Measurements from ENCODE around the gene OIT3. TPM values are rescaled to one million over a fixed set of nuclear protein-coding genes. Genes with fewer than 3 reads are reported as not detected.

The OIT3 gene
- total RNA-seq, 4 donors from 2014 or later = 0.27 to 1.4 TPM; not detected in 2

GRCh38 chr10:72954596-72955554, 61.3 kb downstream of the OIT3 start, which contains the start of gene PLA2G12B:
Gene PLA2G12B, minus strand, starts transcription at chr10:72954806. Its CDS starts 121 bp downstream, at chr10:72954685.
- H3K27me3 ChIP-seq = no peaks in the 10 kb centered on the region
- no peaks in the 10 kb centered on the region for H3K36me3 ChIP-seq
- H3K4me1 ChIP-seq = no peaks in the 10 kb centered on the region
- DNase-seq = no peak
- H3K4me3 ChIP-seq = no peak within 1 kb of the TSS
- TF ChIP-seq POLR2A (IDR thresholded peaks at IDR 0.05) = no peak
- TF ChIP-seq CTCF (IDR thresholded peaks at IDR 0.05) = no peak
- intact Hi-C loops (cut with DNase I; ENCODE audit: low total_unique reads) = no loop called here
- H3K27ac ChIP-seq = no peak within 1 kb of the TSS
- H3K9me3 ChIP-seq = no peaks in the 10 kb centered on the region

GRCh38 chr10:72956001-72956400, 62.5 kb downstream of the OIT3 start:
- no peak for TF ChIP-seq POLR2A (IDR thresholded peaks at IDR 0.05)
- TF ChIP-seq CTCF (IDR thresholded peaks at IDR 0.05) = no peak
- Histone ChIP-seq H3K4me1 (no peaks in the 10 kb centered on the region), H3K9me3 (no peaks in the 10 kb centered on the region), H3K4me3 (no peak overlapping the region), H3K27me3 (no peaks in the 10 kb centered on the region), H3K36me3 (no peaks in the 10 kb centered on the region), H3K27ac (no peak overlapping the region)
- no peak for DNase-seq
- intact Hi-C loops (cut with DNase I; ENCODE audit: low total_unique reads) = no loop called here

- intact Hi-C loops (cut with DNase I; ENCODE audit: low total_unique reads) = no loop called here
- H3K36me3 ChIP-seq = no peaks in the 10 kb centered on the region
- DNase-seq = no peak
- H3K4me3 ChIP-seq = no peak overlapping the region
- TF ChIP-seq POLR2A (IDR thresholded peaks at IDR 0.05) = no peak
- TF ChIP-seq CTCF (IDR thresholded peaks at IDR 0.05) = no peak
- H3K4me1 ChIP-seq = no peaks in the 10 kb centered on the region
- peaks cover 0 to 3% of the 10 kb centered on the region in 2 donors for H3K9me3 ChIP-seq
- H3K27me3 ChIP-seq = no peaks in the 10 kb centered on the region
- no peak overlapping the region for H3K27ac ChIP-seq
Observed at GRCh38 chr10:72976886-72977285, 83.3 kb downstream of the OIT3 start.

GRCh38 chr10:72979709-72980108, 86.2 kb downstream of the OIT3 start:
- H3K9me3 ChIP-seq = peaks cover 0 to 3% of the 10 kb centered on the region in 2 donors
- H3K36me3 ChIP-seq = no peaks in the 10 kb centered on the region
- no peak overlapping the region for H3K27ac ChIP-seq
- intact Hi-C loops (cut with DNase I; ENCODE audit: low total_unique reads) = no loop called here
- no peak overlapping the region for H3K4me3 ChIP-seq
- no peaks in the 10 kb centered on the region for H3K4me1 ChIP-seq
- no peak for DNase-seq
- TF ChIP-seq POLR2A (IDR thresholded peaks at IDR 0.05) (no peak), CTCF (IDR thresholded peaks at IDR 0.05) (no peak)
- no peaks in the 10 kb centered on the region for H3K27me3 ChIP-seq

GRCh38 chr10:72980348-72980747, 86.8 kb downstream of the OIT3 start:
- no peaks in the 10 kb centered on the region for H3K27me3 ChIP-seq

More at GRCh38 chr10:72980348-72980747, 86.8 kb downstream of the OIT3 start:
- intact Hi-C loops (cut with DNase I; ENCODE audit: low total_unique reads) = no loop called here
- Histone ChIP-seq H3K4me3 (no peak overlapping the region), H3K27ac (no peak overlapping the region), H3K36me3 (no peaks in the 10 kb centered on the region), H3K4me1 (no peaks in the 10 kb centered on the region), H3K9me3 (peaks cover 0 to 3% of the 10 kb centered on the region in 2 donors)
- TF ChIP-seq POLR2A (IDR thresholded peaks at IDR 0.05) = no peak
- no peak for DNase-seq
